HG03432 (cell line): Measurements from ENCODE around the gene PLCL2.
A peak's percentile ranks its signal among the peaks of the same experiment; 100 is the strongest.

Experiments
- ATAC-seq: cut with Tn5 transposase; IDR thresholded peaks from one replicate; pipeline ENCODE4 v1.9.1; 2021; ENCODE audit warnings: mild to moderate bottlenecking, moderate library complexity; ENCODE audit not compliant: unreplicated experiment

PLCL2 gene

GRCh38 chr3:16912400-16913263, 27.9 kb downstream of the PLCL2 start:
- ATAC-seq: peak; percentile 92

GRCh38 chr3:16913264-16913580, 28.5 kb downstream of the PLCL2 start:
- peak; percentile 2 for ATAC-seq

- no peak for ATAC-seq
Observed at GRCh38 chr3:16916840-16917239, 32.1 kb downstream of the PLCL2 start.

GRCh38 chr3:16917256-16917935, 32.6 kb downstream of the PLCL2 start:
- ATAC-seq: no peak

- ATAC-seq: no peak
Observed at GRCh38 chr3:16917980-16918682, 33.4 kb downstream of the PLCL2 start.

- no peak for ATAC-seq
Observed at GRCh38 chr3:16918683-16919025, 33.9 kb downstream of the PLCL2 start.

GRCh38 chr3:16923112-16923511, 38.4 kb downstream of the PLCL2 start:
- no peak for ATAC-seq

- ATAC-seq: peak; percentile 39
Observed at GRCh38 chr3:16927485-16927884, 42.7 kb downstream of the PLCL2 start.

- ATAC-seq: peak; percentile 59
Observed at GRCh38 chr3:16928386-16929132, 43.8 kb downstream of the PLCL2 start.

GRCh38 chr3:16929311-16929710, 44.6 kb downstream of the PLCL2 start:
- no peak for ATAC-seq

GRCh38 chr3:16932877-16933276, 48.1 kb downstream of the PLCL2 start:
- ATAC-seq: peak; percentile 34

- ATAC-seq: no peak
Observed at GRCh38 chr3:16935781-16936180, 51.0 kb downstream of the PLCL2 start.

GRCh38 chr3:16936233-16936632, 51.5 kb downstream of the PLCL2 start:
- ATAC-seq: no peak

- no peak for ATAC-seq
Observed at GRCh38 chr3:16936676-16937230, 52.0 kb downstream of the PLCL2 start.

- ATAC-seq: no peak
Observed at GRCh38 chr3:16937326-16937845, 52.6 kb downstream of the PLCL2 start.

GRCh38 chr3:16940769-16941700, 56.3 kb downstream of the PLCL2 start:
- ATAC-seq: no peak

- no peak for ATAC-seq
Observed at GRCh38 chr3:16942955-16943354, 58.2 kb downstream of the PLCL2 start.

GRCh38 chr3:16943857-16944256, 59.1 kb downstream of the PLCL2 start:
- no peak for ATAC-seq

- ATAC-seq: no peak
Observed at GRCh38 chr3:16944356-16944755, 59.6 kb downstream of the PLCL2 start.

- no peak for ATAC-seq
Observed at GRCh38 chr3:16945330-16945729, 60.6 kb downstream of the PLCL2 start.
